ENCODE measurements around the gene MICU2. TPM values are rescaled to one million over a fixed set of nuclear protein-coding genes. Genes with fewer than 3 reads are reported as not detected.

The MICU2 gene
- total RNA-seq, 1 experiment from 2014 or later: 16.3 TPM

- no peak for DNase-seq
- CTCF ChIA-PET: interaction anchor here (0.7 to 1.8 kb wide), 3 partner anchors 13 to 751 kb away, joined by 3 to 6 read pairs (median 5); partner anchors contain the start of gene MICU2
- intact Hi-C loops (cut with micrococcal nuclease; ENCODE audit: unreplicated experiment): no loop called here
Observed at GRCh38 chr13:21616880-21617279, 12.9 kb upstream of the MICU2 start.

GRCh38 chr13:21616205-21616866, 12.4 kb upstream of the MICU2 start:
- CTCF ChIA-PET: interaction anchor here (0.7 to 1.8 kb wide), 3 partner anchors 13 to 752 kb away, joined by 3 to 6 read pairs (median 5); partner anchors contain the start of gene MICU2
- H3K4me3 Mint-ChIP-seq (ENCODE audit: low read depth, unreplicated experiment): no peak overlapping the region
- H3K27ac Mint-ChIP-seq (ENCODE audit: unreplicated experiment): no peak overlapping the region
- peaks cover 10% of the 10 kb centered on the region for H3K27me3 Mint-ChIP-seq (ENCODE audit: unreplicated experiment)
- H3K4me1 Mint-ChIP-seq (ENCODE audit: low read depth, unreplicated experiment): no peaks in the 10 kb centered on the region
- TF ChIP-seq CTCF (IDR thresholded peaks at IDR 0.05; ENCODE audit: unreplicated experiment): no peak
- intact Hi-C loops (cut with micrococcal nuclease; ENCODE audit: unreplicated experiment): no loop called here
- DNase-seq: no peak
- H3K36me3 Mint-ChIP-seq (ENCODE audit: insufficient read depth, unreplicated experiment): no peaks in the 10 kb centered on the region
- H3K9me3 Mint-ChIP-seq (ENCODE audit: low read depth, unreplicated experiment): no peaks in the 10 kb centered on the region
- no TSS peak for BruUV-seq (replicated peaks)

More at GRCh38 chr13:21616880-21617279, 12.9 kb upstream of the MICU2 start:
- no peak for TF ChIP-seq CTCF (IDR thresholded peaks at IDR 0.05; ENCODE audit: unreplicated experiment)
- Mint-ChIP-seq H3K9me3 (ENCODE audit: low read depth, unreplicated experiment) (no peaks in the 10 kb centered on the region), H3K27ac (ENCODE audit: unreplicated experiment) (no peak overlapping the region), H3K36me3 (ENCODE audit: insufficient read depth, unreplicated experiment) (no peaks in the 10 kb centered on the region), H3K27me3 (ENCODE audit: unreplicated experiment) (peaks cover 15% of the 10 kb centered on the region), H3K4me1 (ENCODE audit: low read depth, unreplicated experiment) (no peaks in the 10 kb centered on the region), H3K4me3 (ENCODE audit: low read depth, unreplicated experiment) (no peak overlapping the region)
- BruUV-seq (replicated peaks): no TSS peak

- intact Hi-C loops (cut with micrococcal nuclease; ENCODE audit: unreplicated experiment): no loop called here
- H3K36me3 Mint-ChIP-seq (ENCODE audit: insufficient read depth, unreplicated experiment): no peaks in the 10 kb centered on the region
- CTCF ChIA-PET: no interaction called here
- H3K27ac Mint-ChIP-seq (ENCODE audit: unreplicated experiment): no peak overlapping the region
- no peak overlapping the region for H3K4me3 Mint-ChIP-seq (ENCODE audit: low read depth, unreplicated experiment)
- H3K4me1 Mint-ChIP-seq (ENCODE audit: low read depth, unreplicated experiment): no peaks in the 10 kb centered on the region
- DNase-seq: no peak
- no peaks in the 10 kb centered on the region for H3K9me3 Mint-ChIP-seq (ENCODE audit: low read depth, unreplicated experiment)
- TF ChIP-seq CTCF (IDR thresholded peaks at IDR 0.05; ENCODE audit: unreplicated experiment): no peak
- no TSS peak for BruUV-seq (replicated peaks)
- peaks cover under 1% of the 10 kb centered on the region for H3K27me3 Mint-ChIP-seq (ENCODE audit: unreplicated experiment)
Observed at GRCh38 chr13:21615427-21615826, 11.5 kb upstream of the MICU2 start.

GRCh38 chr13:21613791-21614190, 9.8 kb upstream of the MICU2 start:
- intact Hi-C loops (cut with micrococcal nuclease; ENCODE audit: unreplicated experiment): no loop called here
- H3K4me1 Mint-ChIP-seq (ENCODE audit: low read depth, unreplicated experiment): no peaks in the 10 kb centered on the region
- no peak overlapping the region for H3K27ac Mint-ChIP-seq (ENCODE audit: unreplicated experiment)
- no peaks in the 10 kb centered on the region for H3K27me3 Mint-ChIP-seq (ENCODE audit: unreplicated experiment)
- DNase-seq: no peak
- CTCF ChIA-PET: no interaction called here
- no TSS peak for BruUV-seq (replicated peaks)
- no peaks in the 10 kb centered on the region for H3K9me3 Mint-ChIP-seq (ENCODE audit: low read depth, unreplicated experiment)
- no peaks in the 10 kb centered on the region for H3K36me3 Mint-ChIP-seq (ENCODE audit: insufficient read depth, unreplicated experiment)
- no peak for TF ChIP-seq CTCF (IDR thresholded peaks at IDR 0.05; ENCODE audit: unreplicated experiment)
- H3K4me3 Mint-ChIP-seq (ENCODE audit: low read depth, unreplicated experiment): no peak overlapping the region
